CD4-positive, alpha-beta T cell treated with Interleukin-15 for 4 hours (primary cell): ENCODE measurements around the gene CDH15.
A peak's percentile ranks its signal among the peaks of the same experiment; 100 is the strongest.
"Not testable (repeated sequence)": the region's sequence is repeated elsewhere in the genome, so short reads cannot be mapped to it uniquely, and the experiment has no call there.

Experiments
- DNase-seq: peaks from one replicate; pipeline ENCODE4 v3.0.0-alpha.2; 2020; ENCODE audit warnings: low spot score

The CDH15 gene

DNA sequence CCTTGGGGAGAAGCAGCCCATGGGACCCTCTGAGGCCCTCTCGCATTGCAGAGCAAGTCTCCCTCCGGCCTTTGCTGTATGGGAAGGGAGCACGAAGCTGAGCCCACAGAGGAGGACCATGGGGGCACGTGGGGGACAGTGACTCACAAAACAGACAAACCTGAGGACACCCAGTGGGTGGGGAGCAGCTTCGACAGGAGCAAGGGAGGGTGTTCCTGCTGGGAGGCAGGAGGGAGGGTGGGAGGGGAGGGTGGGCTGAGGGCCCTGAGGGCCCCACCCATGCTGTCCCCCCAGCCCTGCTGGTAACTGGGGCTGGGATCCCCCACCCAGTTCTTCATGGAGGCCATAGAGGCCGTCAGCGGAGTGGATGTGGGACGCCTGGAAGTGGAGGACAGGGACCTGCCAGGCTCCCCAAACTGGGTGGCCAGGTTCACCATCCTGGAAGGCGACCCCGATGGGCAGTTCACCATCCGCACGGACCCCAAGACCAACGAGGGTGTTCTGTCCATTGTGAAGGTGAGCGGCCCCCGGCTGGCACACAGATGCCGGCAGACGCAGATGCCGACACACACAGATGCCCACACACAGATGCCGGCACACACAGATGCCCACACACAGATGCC, 16.3 kb downstream of the CDH15 start:
- DNase-seq = no peak

DNA sequence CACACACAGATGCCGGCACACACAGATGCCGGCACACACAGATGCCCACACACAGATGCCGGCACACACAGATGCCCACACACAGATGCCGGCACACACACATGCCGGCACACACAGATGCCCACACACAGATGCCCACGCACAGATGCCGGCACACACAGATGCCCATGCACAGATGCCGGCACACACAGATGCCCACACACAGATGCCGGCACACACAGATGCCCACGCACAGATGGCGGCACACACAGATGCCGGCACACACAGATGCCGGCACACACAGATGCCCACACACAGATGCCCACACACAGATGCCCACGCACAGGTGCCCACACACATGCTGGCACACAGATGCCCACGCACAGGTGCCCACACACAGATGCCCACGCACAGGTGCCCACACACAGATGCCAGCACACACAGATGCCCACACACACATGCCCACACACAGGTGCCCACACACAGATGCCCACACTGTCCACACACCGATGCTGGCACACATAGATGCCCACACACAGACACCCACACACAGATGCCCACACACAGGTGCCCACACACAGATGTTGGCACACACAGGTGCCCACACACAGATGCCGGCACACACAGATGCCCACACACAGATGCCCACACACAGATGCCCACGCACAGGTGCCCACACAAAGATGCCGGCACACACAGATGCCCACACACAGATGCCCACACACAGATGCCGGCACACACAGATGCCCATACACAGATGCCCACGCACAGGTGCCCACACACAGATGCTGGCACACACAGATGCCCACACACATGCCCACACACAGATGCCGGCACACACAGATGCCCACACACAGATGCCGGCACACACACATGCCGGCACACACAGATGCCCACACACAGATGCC, 17.2 kb downstream of the CDH15 start:
- DNase-seq = not testable (repeated sequence)

DNA sequence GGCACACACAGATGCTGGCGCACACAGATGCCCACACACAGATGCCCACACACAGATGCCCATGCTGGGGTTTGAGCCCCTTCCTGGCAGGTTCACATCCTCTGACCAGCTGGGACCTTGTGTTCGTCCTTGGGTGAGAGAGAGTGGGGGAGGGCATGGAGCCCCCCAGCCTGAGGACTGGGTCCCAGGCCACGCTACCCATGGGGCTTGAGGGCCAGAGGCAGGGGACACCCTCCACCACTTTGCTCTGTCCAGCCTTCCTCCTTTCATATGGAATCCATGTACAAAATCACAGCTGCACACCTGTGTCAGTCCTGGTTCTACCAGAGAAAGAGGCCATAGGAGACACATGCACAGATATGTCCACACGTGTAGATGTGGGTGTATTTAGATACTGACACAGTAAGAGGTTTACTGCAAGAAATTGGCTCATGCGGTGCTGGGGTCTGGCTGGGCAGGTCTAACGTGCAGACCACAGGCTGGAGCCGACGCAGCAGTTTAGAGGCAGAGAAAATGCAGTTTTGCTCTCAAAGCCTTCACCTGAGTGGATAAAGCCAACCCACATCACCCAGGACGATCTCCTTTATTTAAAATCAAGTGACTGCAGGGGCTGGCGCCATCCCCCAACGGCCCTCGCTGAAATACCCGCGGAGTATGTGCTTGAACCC, 17.9 kb downstream of the CDH15 start:
- no peak for DNase-seq

DNA sequence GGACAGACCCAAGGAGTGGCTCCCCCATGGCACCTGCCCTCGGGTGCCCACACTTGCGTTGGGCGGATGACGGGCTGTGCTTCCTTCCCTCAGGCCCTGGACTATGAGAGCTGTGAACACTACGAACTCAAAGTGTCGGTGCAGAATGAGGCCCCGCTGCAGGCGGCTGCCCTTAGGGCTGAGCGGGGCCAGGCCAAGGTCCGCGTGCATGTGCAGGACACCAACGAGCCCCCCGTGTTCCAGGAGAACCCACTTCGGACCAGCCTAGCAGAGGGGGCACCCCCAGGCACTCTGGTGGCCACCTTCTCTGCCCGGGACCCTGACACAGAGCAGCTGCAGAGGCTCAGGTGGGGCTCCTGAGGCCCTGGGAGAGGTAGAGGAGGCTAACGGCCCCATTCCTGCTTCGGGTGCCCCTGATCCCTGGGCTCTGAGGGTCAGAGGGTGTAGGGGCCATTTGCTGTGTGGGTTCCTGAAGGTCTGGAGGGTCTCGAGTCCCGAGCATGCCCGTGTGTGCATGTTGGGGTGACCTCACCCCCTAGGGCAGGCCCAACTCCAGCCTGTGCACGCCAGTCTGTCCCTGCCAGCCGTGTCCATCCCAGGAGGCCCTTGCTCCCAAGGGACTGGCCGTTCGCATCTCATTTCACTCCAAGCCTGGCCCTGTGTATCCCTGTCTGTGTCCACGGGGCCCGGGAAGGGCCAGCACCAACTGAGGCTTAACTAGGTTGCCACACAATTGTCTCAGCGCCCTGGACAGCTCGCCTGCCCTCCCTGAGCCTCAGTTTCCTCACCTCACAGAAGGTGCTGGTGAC, 18.8 kb downstream of the CDH15 start:
- no peak for DNase-seq

GRCh38 chr16:89191033-89191900, 19.7 kb downstream of the CDH15 start:
- no peak for DNase-seq

DNA sequence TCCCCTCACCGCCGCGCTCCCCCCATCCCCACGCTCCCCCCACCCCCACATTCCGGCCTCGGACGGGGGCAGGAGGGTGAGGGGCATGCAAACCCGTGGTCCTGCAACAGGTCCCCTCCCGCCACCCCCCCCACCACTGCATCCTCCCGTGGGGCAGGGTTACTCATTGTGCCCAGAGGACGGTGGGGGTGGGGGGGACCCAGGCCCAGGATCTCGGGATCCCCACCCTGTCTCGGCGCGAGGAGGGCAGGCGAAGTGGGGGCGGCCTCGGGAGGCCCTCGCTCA, 20.3 kb downstream of the CDH15 start:
- no peak for DNase-seq

DNA sequence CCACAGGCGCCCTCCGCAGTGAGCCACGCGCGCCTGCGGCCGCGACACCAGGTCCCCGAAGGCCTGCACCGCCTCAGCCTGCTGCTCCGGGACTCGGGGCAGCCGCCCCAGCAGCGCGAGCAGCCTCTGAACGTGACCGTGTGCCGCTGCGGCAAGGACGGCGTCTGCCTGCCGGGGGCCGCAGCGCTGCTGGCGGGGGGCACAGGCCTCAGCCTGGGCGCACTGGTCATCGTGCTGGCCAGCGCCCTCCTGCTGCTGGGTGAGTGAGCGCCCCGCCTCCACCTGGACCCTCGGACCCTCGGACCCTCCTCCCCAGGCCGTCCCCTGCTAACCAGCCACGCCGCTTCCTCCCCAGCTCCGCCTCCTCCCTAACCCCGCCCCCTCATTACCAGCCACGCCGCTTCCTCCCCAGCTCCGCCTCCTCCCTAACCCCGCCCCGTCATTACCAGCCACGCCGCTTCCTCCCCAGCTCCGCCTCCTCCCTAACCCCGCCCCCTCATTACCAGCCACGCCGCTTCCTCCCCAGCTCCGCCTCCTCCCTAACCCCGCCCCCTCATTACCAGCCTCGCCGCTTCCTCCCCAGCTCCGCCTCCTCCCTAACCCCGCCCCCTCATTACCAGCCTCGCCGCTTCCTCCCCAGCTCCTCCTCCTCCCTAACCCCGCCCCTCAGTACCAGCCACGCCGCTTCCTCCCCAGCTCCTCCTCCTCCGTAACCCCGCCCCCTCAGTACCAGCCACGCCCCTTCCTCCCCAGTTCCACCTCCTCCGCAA, 20.8 kb downstream of the CDH15 start:
- DNase-seq = peak; percentile 75

DNA sequence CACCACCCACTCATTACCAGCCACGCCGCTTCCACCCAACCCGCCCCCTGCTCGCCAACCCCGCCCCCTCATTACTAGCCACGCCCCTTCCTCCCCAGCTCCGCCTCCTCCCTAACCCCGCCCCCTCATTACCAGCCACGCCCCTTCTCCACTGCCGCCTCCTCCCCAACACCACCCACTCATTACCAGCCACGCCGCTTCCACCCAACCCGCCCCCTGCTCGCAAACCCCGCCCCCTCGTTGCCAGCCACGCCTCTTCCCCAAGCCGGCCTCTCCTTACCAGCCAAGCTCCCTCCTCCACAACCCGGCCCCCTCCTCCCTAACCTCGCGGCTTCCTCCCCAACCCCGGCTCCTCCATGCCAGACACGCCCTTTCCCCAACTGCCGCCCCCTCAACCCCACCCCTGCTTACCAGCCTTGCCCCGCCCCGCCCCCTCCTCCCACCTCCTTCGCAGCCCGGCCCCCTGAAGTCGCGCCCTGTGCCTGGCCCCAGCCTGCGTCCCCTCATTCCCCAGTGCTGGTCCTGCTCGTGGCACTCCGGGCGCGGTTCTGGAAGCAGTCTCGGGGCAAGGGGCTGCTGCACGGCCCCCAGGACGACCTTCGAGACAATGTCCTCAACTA, 21.5 kb downstream of the CDH15 start:
- peak; percentile 34 for DNase-seq

DNA sequence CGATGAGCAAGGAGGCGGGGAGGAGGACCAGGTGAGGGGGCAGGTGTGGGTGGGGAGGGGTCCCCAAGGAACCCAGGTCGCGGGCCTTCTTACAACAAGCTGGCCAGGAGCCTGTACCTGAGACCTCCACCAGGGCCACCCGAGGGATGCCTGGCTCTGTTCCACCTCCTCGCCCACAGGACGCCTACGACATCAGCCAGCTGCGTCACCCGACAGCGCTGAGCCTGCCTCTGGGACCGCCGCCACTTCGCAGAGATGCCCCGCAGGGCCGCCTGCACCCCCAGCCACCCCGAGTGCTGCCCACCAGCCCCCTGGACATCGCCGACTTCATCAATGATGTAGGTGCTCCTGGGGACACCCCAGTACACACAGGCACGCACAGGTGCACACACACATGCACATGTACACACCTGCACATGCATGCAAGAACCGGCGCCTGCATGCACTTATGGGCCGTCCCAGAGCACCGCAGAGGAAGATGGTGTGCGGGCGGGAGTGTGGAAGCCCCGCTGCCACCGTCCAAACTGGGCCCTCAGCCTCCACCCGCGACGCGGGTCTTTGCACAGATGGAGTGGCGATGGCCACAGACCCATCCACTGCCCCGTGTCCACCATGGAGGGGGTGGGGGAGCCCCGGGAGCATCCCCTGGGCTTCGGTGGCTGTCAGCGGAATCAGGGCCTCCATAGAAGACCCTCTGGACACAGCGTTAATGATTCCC, 22.2 kb downstream of the CDH15 start:
- DNase-seq = no peak

DNA sequence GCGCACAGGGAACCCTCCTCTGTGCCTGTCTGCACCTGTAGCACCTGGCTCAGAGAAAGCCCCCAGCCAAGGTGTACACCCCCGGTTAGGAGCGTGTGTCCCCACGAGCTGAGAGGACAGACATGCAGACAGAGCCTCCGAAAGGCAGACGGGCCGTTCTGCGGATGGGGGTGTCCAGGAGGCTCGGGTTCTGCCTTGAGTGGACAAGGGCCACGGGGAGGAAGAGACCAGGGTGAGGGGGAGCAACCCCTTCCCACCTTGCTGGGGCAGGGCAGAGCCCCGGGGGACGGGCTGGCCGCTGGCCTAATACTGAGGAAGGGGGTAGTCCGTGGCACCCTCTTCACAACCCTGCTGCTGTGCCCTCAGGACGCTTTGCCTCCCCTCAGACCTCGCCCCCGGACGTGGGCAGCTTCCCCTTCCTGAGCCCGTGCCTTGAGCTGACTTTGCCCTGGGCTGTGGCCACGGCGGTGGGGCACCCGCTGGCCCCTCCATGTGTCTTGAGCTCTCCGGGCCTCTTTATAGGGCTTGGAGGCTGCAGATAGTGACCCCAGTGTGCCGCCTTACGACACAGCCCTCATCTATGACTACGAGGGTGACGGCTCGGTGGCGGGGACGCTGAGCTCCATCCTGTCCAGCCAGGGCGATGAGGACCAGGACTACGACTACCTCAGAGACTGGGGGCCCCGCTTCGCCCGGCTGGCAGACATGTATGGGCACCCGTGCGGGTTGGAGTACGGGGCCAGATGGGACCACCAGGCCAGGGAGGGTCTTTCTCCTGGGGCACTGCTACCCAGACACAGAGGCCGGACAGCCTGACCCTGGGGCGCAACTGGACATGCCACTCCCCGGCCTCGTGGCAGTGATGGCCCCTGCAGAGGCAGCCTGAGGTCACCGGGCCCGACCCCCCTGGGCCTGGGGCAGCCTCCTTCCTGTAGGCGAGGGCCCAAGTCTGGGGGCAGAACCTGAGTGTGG, 23.1 kb downstream of the CDH15 start:
- DNase-seq = no peak

DNA sequence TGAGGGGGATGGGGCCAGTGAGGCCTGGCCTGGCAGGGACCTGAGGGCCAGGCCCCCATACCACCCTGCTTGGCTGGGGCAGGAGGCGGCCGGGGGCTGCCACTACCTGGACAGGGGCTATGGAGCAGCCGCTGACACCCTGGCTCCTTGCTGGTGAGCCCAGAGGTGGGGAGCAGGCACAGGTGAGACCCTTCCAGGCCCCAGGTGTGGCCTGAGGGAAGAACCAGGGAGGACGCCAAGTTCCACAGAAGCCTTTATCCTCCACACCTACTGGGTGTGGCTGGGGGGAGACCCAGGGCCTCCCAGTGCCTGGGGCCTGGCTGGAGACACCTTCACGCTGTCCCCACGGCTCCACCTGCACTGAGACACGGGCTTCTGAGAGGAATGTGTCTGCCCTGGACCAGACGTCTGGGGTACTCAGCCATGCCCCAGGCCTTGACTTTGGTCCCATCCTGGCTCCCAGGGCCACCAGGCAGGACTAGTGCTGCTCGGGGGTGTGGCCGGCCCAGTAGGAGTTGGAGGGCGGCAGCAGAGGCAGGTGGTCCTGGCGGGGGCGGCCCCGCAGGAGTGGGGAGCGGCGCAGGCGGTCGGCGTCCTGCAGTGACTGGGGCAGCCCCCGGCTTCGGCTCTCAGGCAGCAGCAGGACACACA, 24.1 kb downstream of the CDH15 start:
- DNase-seq = no peak

DNA sequence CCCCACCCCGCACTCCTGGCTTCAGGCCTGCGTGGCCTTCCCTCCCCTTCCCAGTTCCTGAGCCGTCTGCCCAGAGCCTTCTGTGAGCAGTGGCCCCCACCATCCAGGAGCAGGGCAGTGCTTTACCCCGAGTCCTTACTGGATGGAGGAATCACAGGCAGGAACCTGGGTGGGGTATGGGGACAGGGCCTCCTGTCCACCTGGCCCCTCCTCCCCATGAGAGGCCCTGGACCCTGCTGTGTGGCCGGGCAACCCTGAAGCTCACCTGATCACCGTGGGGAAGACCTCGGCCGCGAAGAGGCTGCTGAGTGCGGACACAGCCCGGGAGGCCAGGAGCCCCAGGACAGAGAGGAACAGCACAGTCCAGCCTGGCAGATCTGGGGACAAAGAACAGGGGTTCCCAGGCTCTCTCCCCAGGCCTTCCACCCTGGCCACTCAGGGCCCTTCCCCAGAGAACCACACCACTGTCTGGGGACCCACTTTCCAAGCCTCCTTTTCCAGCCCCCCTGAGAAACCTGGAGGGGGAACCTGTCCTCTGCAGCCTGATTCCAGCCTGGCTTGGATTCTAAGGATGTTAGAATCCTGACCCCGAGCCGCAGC, 25.6 kb downstream of the CDH15 start:
- no peak for DNase-seq

DNA sequence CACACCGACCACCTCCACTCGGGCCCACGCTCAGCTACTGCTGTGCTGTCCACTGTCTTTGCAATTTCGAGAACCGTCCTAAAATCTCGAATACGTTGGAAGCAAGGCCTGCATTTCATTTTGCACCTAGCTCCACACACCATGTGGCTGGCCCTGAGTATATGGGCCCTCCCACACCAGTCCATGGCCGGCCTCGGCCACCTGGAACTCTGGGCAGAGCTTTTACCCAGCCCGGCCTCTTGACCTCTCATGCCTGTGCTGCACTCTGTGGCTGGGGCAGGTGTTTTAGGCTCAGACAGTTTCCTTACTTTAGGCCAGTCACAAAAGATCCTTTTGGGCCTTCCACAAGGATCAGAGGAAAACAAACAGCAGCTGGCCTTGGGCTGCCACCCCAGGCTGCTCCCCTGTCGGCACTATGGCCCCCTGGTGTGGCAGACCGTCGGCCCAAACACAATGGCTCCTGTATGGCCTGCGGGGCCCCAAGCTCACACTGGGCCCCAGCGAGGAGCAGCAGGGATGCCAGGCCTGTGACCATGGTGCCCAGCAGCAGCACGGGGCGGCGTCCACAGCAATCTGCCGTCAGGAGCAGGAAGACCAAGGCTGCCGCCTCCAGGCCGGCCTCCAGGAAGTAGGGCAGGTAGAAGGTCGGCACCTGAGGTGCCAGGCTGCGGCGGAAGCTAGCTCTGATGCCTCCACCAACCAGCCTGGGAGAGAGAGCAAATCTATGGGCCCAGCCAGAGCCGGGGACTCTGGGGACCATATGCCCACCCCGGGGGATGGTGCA, 26.3 kb downstream of the CDH15 start:
- DNase-seq = no peak

DNA sequence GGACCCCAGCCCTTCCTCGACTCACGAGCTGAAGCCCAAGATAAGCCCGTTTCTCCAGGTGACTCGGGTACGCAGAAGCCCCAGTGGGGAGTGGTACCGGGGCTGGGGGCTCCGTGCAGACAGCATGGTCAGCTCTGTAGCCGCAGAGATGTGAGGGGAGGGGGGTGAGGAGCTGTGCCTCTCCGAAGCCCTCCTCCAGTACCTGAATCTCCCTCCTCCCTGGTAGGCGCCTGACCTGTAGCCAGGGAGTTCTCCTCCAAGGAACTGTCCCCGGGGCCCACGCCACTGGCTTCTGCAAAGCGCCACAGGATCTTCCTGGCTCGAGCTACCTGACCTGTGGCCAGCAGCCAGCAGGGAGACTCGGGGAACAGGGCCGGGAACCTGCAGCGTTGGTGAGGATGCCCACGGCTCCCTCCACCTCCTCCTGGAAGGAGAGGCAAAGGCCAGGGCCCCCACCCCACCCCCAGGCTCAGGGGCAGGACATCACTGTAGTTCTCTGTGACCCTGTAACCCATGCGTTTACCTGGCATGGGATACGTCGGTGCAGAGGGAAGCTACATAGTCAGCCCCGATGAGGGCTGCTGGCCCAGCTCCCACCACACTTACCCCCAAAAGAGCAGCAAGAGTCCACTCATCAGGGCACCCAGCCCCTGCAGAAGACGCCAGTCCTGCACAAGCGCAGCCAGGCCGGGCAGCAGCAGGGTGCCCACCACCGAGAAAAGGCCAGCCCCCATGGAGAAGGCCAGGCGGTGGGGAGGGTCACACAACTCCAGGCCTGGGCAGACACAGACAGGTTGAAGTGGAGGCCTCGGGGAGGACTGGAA, 27.1 kb downstream of the CDH15 start:
- no peak for DNase-seq

DNA sequence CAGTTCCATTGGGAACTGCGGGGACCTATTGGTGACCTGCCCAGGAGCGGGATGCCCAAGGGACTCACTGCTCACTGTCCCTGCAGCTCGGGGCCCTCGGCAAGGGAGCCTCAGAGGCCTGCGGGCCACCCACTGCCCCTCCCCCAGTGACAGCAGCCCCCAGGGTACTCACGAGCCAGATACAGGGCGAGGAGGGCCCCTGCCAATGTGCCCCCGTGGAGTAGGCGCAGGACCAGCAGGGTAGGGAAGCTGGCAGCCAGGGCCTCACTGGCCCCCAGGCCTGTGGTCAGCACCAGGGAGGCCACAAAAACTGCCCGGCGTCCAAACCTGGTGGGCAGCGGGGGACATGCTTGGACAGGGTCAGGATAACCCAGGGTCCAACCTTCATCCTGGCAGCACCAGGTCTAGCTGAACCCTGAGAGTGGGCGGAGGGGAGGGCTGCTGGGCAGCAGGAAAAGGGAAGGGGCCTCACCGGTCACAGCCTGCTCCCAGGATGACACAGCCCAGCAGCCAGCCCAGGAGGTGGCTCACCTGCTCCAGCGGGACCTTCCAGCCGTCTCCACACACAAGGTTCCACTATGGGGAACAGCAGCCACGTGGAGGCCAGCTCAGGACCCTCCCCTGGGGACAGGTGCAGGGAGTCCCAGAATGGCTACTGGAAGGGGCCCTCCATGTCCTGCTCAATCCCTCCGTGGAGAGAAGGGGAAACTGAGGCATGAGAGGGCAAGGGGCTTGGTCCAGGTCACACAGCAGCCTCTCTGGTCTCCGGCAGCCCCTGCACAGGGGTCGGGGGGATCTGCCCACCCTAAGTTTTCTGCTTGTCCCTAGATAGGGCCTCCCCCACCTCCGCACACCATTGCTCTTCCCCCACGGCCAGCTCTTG, 27.9 kb downstream of the CDH15 start:
- DNase-seq = no peak
